ENCODE measurements around the gene PES1.
A peak's percentile ranks its signal among the peaks of the same experiment; 100 is the strongest.
"Not testable (repeated sequence)": the region's sequence is repeated elsewhere in the genome, so short reads cannot be mapped to it uniquely, and the experiment has no call there.

Gene PES1

GRCh38 chr22:30574095-30574981, 17.4 kb downstream of the PES1 start, which contains the start of gene GAL3ST1:
TSS of gene GAL3ST1 (minus strand) at chr22:30574665. CDS start at chr22:30557392, 17,273 bp downstream.
- peak; percentile 40 for DNase-seq (ENCODE audit: low spot score)

- no peak for DNase-seq (ENCODE audit: low spot score)
These were observed 18.1 kb downstream of the PES1 start for GRCh38 chr22:30573594-30574094.

- DNase-seq (ENCODE audit: low spot score): no peak
These were observed 18.7 kb downstream of the PES1 start for GRCh38 chr22:30572840-30573593.

GRCh38 chr22:30572210-30572609, 19.5 kb downstream of the PES1 start:
- DNase-seq (ENCODE audit: low spot score): no peak

- no peak for DNase-seq (ENCODE audit: low spot score)
These were observed 22.0 kb downstream of the PES1 start for GRCh38 chr22:30569674-30570202.

GRCh38 chr22:30568137-30568805, 23.4 kb downstream of the PES1 start:
- DNase-seq (ENCODE audit: low spot score): no peak

- not testable (repeated sequence) for DNase-seq (ENCODE audit: low spot score)
These were observed 24.4 kb downstream of the PES1 start for GRCh38 chr22:30567277-30567676.

- peak; percentile 74 for DNase-seq (ENCODE audit: low spot score)
These were observed 25.6 kb downstream of the PES1 start for GRCh38 chr22:30566125-30566524.

GRCh38 chr22:30565341-30565740, 26.4 kb downstream of the PES1 start:
- DNase-seq (ENCODE audit: low spot score): no peak

GRCh38 chr22:30564761-30565119, 27.0 kb downstream of the PES1 start:
- DNase-seq (ENCODE audit: low spot score): no peak

GRCh38 chr22:30564045-30564760, 27.5 kb downstream of the PES1 start:
- no peak for DNase-seq (ENCODE audit: low spot score)

- no peak for DNase-seq (ENCODE audit: low spot score)
These were observed 29.3 kb downstream of the PES1 start for GRCh38 chr22:30562366-30562765.

- DNase-seq (ENCODE audit: low spot score): no peak
These were observed 30.1 kb downstream of the PES1 start for GRCh38 chr22:30561402-30562189.

GRCh38 chr22:30560643-30561202, 31.0 kb downstream of the PES1 start:
- DNase-seq (ENCODE audit: low spot score): not testable (repeated sequence)

- no peak for DNase-seq (ENCODE audit: low spot score)
These were observed 31.8 kb downstream of the PES1 start for GRCh38 chr22:30559889-30560288.

- DNase-seq (ENCODE audit: low spot score): no peak
These were observed 34.5 kb downstream of the PES1 start for GRCh38 chr22:30557243-30557642.

GRCh38 chr22:30556388-30556787, 35.3 kb downstream of the PES1 start:
- DNase-seq (ENCODE audit: low spot score): no peak

GRCh38 chr22:30555282-30556210, 36.2 kb downstream of the PES1 start:
- no peak for DNase-seq (ENCODE audit: low spot score)

- DNase-seq (ENCODE audit: low spot score): no peak
These were observed 37.7 kb downstream of the PES1 start for GRCh38 chr22:30553971-30554370.

Data from LoVo (cell line).